GM12878 (cell line): ENCODE results near the gene ZCRB1. TPM values are rescaled to one million over a fixed set of nuclear protein-coding genes. Genes with fewer than 3 reads are reported as not detected.

Experiments used
- ATAC-seq: fragments of 200-7000 bp; cut with Tn5 transposase; 3 replicates; pipeline ENCODE4 v1.9.1; 2020; ENCODE audit warnings: mild to moderate bottlenecking, moderate library complexity
- BruUV-seq: library from RNA; stranded (reverse); fragments of 400-500 nt; replicated peaks from 2 replicates; lab custom pipeline; 2021; lab: Mats Ljungman, UMichigan
- CTCF ChIA-PET: fragments of 300-600 bp; sonication (Branson Sonifier 250); formaldehyde crosslinking; extraction: SDS; loops from one replicate; lab custom pipeline; 2021; ENCODE audit warnings: inconsistent platforms; lab: Yijun Ruan, JAX
- POLR2A ChIA-PET: fragments of 350-600 bp; formaldehyde crosslinking; extraction: SDS; loops from one replicate; lab custom pipeline; 2021; ENCODE audit warnings: inconsistent platforms; lab: Charles Lee
- RAD21 ChIA-PET: fragments of 300-600 bp; sonication (Branson Sonifier 250); formaldehyde crosslinking; loops from one replicate; lab custom pipeline; 2023; ENCODE audit warnings: antibody characterized with exemption; ENCODE audit not compliant: unreplicated experiment; lab: Charles Lee
- SMC1A ChIA-PET: fragments of 300-600 bp; sonication (Branson Sonifier 250); formaldehyde crosslinking; loops from one replicate; lab custom pipeline; 2023; ENCODE audit not compliant: unreplicated experiment, uncharacterized antibody; lab: Charles Lee
- DNase-seq: peaks from one replicate; pipeline ENCODE4 v3.0.0-alpha.2; 2011; ENCODE audit warnings: low read depth, low spot score
- FAIRE-seq: peaks from 3 replicates; lab custom pipeline; 2011; peaks lifted over from hg19 to GRCh38; lab: Jason Lieb, UNC
- H2AFZ ChIP-seq: 2 replicates; pipeline ENCODE4 v1.6.0; 2011; ENCODE audit warnings: low read depth, low read length, control low read depth; ENCODE audit not compliant: control insufficient read depth
- H3K27ac ChIP-seq: 2 replicates; pipeline ENCODE4 v1.5.1; 2011; ENCODE audit warnings: control low read depth; ENCODE audit not compliant: control insufficient read depth, insufficient read depth
- H3K27me3 ChIP-seq, 2 experiments: replicated peaks in 1 of 2; 2 replicates each; pipeline versions ENCODE4 v1.6.0 to v1.6.1; 2011; ENCODE audit warnings: low read length in 1 of 2; ENCODE audit not compliant: control insufficient read depth in 2 of 2, insufficient read depth in 2 of 2
- H3K36me3 ChIP-seq, 2 experiments: 2 replicates each; pipeline ENCODE4 v1.5.1; 2011; ENCODE audit warnings: low read length in 1 of 2; ENCODE audit not compliant: control insufficient read depth in 2 of 2, insufficient read depth in 2 of 2
- H3K4me1 ChIP-seq: 2 replicates; pipeline ENCODE4 v1.6.1; 2011; ENCODE audit warnings: mild to moderate bottlenecking, low read length, moderate library complexity, mixed read lengths; ENCODE audit not compliant: control insufficient read depth, insufficient read depth
- H3K4me2 ChIP-seq: 2 replicates; pipeline ENCODE4 v1.6.0; 2011; ENCODE audit warnings: control low read depth; ENCODE audit not compliant: control insufficient read depth, insufficient read depth
- H3K4me3 ChIP-seq: fragments of 200-600 bp; sonication (generic); 2 replicates; pipeline ENCODE4 v1.5.1; 2016
- H3K79me2 ChIP-seq: 2 replicates; pipeline ENCODE4 v1.6.0; 2011; ENCODE audit warnings: low read length; ENCODE audit not compliant: control insufficient read depth, insufficient read depth
- H3K9ac ChIP-seq: 2 replicates; pipeline ENCODE4 v1.8.0; 2011; ENCODE audit warnings: low read length, control low read depth, mixed read lengths; ENCODE audit not compliant: control insufficient read depth, insufficient read depth
- H3K9me3 ChIP-seq: replicated peaks from 3 replicates; pipeline ENCODE4 v1.5.1; 2011; ENCODE audit warnings: mild to moderate bottlenecking, low read length; ENCODE audit not compliant: control insufficient read depth, insufficient read depth
- H4K20me1 ChIP-seq: 2 replicates; pipeline ENCODE4 v1.6.0; 2011; ENCODE audit not compliant: control insufficient read depth, insufficient read depth
- CHD1 ChIP-seq: IDR thresholded peaks from 2 replicates; pipeline ENCODE4 v1.6.1; 2012; ENCODE audit warnings: low read depth, low read length, improper control_type of control experiment
- HDGF ChIP-seq: fragments of 450-650 bp; IDR thresholded peaks from 2 replicates; pipeline ENCODE4 v1.6.1; 2016; ENCODE audit warnings: antibody characterized with exemption
- IKZF1 ChIP-seq: fragments of 450-650 bp; conservative IDR thresholded peaks from 2 replicates; pipeline ENCODE4 v1.6.1; 2017; ENCODE audit warnings: antibody characterized with exemption, mild to moderate bottlenecking
- KDM1A ChIP-seq: fragments of 200-600 bp; sonication (generic); IDR thresholded peaks from 2 replicates; pipeline ENCODE4 v1.6.1; 2016; ENCODE audit warnings: borderline replicate concordance
- LARP7 ChIP-seq: fragments of 450-650 bp; IDR thresholded peaks from 2 replicates; pipeline ENCODE4 v1.6.1; 2017; ENCODE audit warnings: mild to moderate bottlenecking
- MYB ChIP-seq: fragments of 150-350 bp; IDR thresholded peaks from 2 replicates; pipeline ENCODE4 v1.6.1; 2014; ENCODE audit warnings: mild to moderate bottlenecking, low read depth, low read length, borderline replicate concordance
- NR2F1 ChIP-seq: fragments of 450-650 bp; conservative IDR thresholded peaks from 2 replicates; pipeline ENCODE4 v1.6.1; 2017; ENCODE audit warnings: mild to moderate bottlenecking
- RFX5 ChIP-seq: IDR thresholded peaks from 2 replicates; pipeline ENCODE4 v1.6.1; 2011; ENCODE audit warnings: low read depth, low read length, improper control_type of control experiment
- SMARCA5 ChIP-seq: fragments of 450-650 bp; IDR thresholded peaks from 2 replicates; pipeline ENCODE4 v1.6.1; 2017; ENCODE audit warnings: mild to moderate bottlenecking
- ZNF207 ChIP-seq: fragments of 450-650 bp; IDR thresholded peaks from 2 replicates; pipeline ENCODE4 v1.6.1; 2014; ENCODE audit warnings: antibody characterized with exemption, mild to moderate bottlenecking, borderline replicate concordance
- ZNF384 ChIP-seq: IDR thresholded peaks from 2 replicates; pipeline ENCODE4 v1.6.1; 2012; ENCODE audit warnings: low read depth, mild to moderate bottlenecking, low read length, improper control_type of control experiment, borderline replicate concordance
- WGBS: methylation state at CpG from one replicate; pipeline ENCODE4 v1.1.6; 2016; ENCODE audit warnings: low lambda C conversion rate; ENCODE audit not compliant: insufficient replicate concordance, insufficient coverage; ENCODE audit errors: missing lambda C conversion rate; 5-methylcytosine and 5-hydroxymethylcytosine counted together
- in situ Hi-C: fragments of 300-500 bp; cut with MboI; formaldehyde crosslinking; loops from 9 replicates; pipeline ENCODE4 v1.14.3; 2018; ENCODE audit warnings: mixed read lengths
- intact Hi-C: fragments of 100-400 bp; cut with micrococcal nuclease; formaldehyde crosslinking; loops from one replicate; pipeline ENCODE4 v1.14.2; 2022; ENCODE audit not compliant: unreplicated experiment
- polyA plus RNA-seq, 11 experiments: library from polyadenylated mRNA; depleted of rRNA in 4 of 11; unstranded in 6 of 11; stranded (reverse) in 5 of 11; fragments of >200 nt; fragmentation: Nextera tagmentation in 4 of 11; fragmentation: Illumina TruSeq in 1 of 11; extraction: Ambion mirVana in 4 of 11; extraction: Trizol in 1 of 11; gene quantifications; 1 replicate in 1 of 11; 2 replicates in 10 of 11; pipeline versions ENCODE4 v1.2.1 to v1.2.3, GENCODE V29; 2011 to 2016; ENCODE audit warnings: inconsistent platforms in 2 of 11, missing spikeins in 2 of 11, low read depth in 1 of 11
- total RNA-seq, 4 experiments: library from RNA; depleted of rRNA in 3 of 4; stranded (reverse); fragments of >200 nt in 3 of 4; fragmentation: Illumina TruSeq in 1 of 4; extraction: Trizol in 1 of 4; gene quantifications; 2 replicates each; pipeline versions ENCODE4 v1.2.1 to v1.2.3, GENCODE V29; 2013 to 2021
- TF ChIP-seq, protein P1 (sequence below): fragments of 450-650 bp; IDR thresholded peaks from 2 replicates; pipeline ENCODE4 v1.6.1; 2017; ENCODE audit warnings: antibody characterized with exemption, mild to moderate bottlenecking, moderate library complexity
- TF ChIP-seq, protein P2 (sequence below), 3 experiments: IDR thresholded peaks in 2 of 3; conservative IDR thresholded peaks in 1 of 3; 2 replicates each; pipeline ENCODE4 v1.5.1; 2011; ENCODE audit warnings: low read depth in 3 of 3, low read length in 3 of 3, mild to moderate bottlenecking in 3 of 3, control low read depth in 2 of 3, moderate library complexity in 2 of 3, inconsistent platforms in 1 of 3, mixed read lengths in 1 of 3; ENCODE audit not compliant: control insufficient read depth in 2 of 3, insufficient read depth in 1 of 3; ENCODE audit errors: extremely low read depth in 1 of 3

ZCRB1 gene
- total and polyA plus RNA-seq, 10 of the 15 experiments (the other 5 are each of a cell fraction or from before 2014, with no cell fraction given) = 43.3 to 178 (median 88.6) TPM

DNA sequence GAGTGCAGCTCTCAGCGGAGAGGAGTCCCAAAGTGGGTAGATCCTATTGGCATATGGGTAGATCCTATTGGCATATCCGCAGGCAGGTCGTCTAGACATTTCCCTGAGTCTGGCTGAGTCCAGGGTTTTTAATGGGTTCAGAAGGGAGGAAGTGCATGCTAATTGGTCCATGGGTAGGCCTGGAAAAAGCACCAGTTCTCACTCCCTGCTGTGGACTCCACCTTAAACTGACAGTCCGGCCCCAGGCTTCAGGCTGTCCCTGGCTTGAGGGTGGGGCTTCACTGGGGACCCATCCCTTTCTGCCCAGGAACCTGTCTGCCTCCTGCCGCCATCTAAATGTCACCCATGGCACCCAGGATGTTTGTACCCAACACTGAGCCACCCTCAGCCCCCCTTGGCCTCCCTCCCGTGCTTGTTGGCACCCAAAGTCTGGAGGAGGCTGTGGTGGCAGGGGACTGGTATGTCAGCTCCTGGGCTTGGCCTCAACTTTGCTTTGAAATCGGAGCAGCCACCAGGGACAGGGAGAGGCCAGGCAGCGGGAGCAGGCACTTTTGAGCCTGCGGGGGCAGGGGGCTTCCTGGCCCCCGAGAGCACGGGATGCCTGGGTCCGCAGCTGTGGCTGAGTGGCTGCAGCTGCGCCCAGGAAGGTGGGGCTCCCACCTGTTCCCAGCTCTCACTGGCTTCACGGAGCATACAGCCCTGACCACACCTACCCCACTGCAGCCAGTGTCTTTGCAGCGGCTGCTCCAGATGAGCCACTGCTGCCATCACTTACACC is 58.3 kb downstream of the ZCRB1 start:
- DNase-seq (no peak), ATAC-seq (no peak), FAIRE-seq (no peak)
- in situ Hi-C loops = no loop called here
- Histone ChIP-seq H3K9ac (no peak overlapping the region), H3K79me2 (no peaks in the 10 kb centered on the region), H3K27me3 (no peaks in the 10 kb centered on the region), H4K20me1 (no peaks in the 10 kb centered on the region), H3K4me3 (no peak overlapping the region), H3K27ac (no peak overlapping the region), H3K4me2 (no peak overlapping the region), H3K9me3 (no peaks in the 10 kb centered on the region), H3K4me1 (no peaks in the 10 kb centered on the region), H2AFZ (no peak overlapping the region), H3K36me3 (no peaks in the 10 kb centered on the region)
- BruUV-seq = no TSS peak
- WGBS = 72% methylated on average over 15 of the region's 15 CpGs
- ChIA-PET CTCF (no interaction called here), POLR2A (no interaction called here), SMC1A (interaction anchor here (0.6 kb wide), 1 partner anchor 417 kb away, joined by 3 read pairs; no protein-coding TSS in a partner anchor), RAD21 (no interaction called here)
- TF ChIP-seq MYB (no peak), CHD1 (no peak), ZNF207 (no peak), HDGF (no peak), RFX5 (no peak), NR2F1 (no peak), LARP7 (no peak), IKZF1 (no peak), ZNF384 (no peak), SMARCA5 (no peak), KDM1A (no peak)
- TF ChIP-seq, protein P1, sequence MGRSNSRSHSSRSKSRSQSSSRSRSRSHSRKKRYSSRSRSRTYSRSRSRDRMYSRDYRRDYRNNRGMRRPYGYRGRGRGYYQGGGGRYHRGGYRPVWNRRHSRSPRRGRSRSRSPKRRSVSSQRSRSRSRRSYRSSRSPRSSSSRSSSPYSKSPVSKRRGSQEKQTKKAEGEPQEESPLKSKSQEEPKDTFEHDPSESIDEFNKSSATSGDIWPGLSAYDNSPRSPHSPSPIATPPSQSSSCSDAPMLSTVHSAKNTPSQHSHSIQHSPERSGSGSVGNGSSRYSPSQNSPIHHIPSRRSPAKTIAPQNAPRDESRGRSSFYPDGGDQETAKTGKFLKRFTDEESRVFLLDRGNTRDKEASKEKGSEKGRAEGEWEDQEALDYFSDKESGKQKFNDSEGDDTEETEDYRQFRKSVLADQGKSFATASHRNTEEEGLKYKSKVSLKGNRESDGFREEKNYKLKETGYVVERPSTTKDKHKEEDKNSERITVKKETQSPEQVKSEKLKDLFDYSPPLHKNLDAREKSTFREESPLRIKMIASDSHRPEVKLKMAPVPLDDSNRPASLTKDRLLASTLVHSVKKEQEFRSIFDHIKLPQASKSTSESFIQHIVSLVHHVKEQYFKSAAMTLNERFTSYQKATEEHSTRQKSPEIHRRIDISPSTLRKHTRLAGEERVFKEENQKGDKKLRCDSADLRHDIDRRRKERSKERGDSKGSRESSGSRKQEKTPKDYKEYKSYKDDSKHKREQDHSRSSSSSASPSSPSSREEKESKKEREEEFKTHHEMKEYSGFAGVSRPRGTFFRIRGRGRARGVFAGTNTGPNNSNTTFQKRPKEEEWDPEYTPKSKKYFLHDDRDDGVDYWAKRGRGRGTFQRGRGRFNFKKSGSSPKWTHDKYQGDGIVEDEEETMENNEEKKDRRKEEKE = no peak
- TF ChIP-seq, protein P2, sequence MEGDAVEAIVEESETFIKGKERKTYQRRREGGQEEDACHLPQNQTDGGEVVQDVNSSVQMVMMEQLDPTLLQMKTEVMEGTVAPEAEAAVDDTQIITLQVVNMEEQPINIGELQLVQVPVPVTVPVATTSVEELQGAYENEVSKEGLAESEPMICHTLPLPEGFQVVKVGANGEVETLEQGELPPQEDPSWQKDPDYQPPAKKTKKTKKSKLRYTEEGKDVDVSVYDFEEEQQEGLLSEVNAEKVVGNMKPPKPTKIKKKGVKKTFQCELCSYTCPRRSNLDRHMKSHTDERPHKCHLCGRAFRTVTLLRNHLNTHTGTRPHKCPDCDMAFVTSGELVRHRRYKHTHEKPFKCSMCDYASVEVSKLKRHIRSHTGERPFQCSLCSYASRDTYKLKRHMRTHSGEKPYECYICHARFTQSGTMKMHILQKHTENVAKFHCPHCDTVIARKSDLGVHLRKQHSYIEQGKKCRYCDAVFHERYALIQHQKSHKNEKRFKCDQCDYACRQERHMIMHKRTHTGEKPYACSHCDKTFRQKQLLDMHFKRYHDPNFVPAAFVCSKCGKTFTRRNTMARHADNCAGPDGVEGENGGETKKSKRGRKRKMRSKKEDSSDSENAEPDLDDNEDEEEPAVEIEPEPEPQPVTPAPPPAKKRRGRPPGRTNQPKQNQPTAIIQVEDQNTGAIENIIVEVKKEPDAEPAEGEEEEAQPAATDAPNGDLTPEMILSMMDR (IDR thresholded peaks at IDR 0.05 in 2 of 3, conservative IDR thresholded peaks at IDR 0.05 in 1 of 3; ENCODE audit: control insufficient read depth in 2 of 3, extremely low read depth in 1 of 3, insufficient read depth in 1 of 3, low read depth in 3 of 3, low read length in 3 of 3) = no peak
- intact Hi-C loops = no loop called here
